ENCODE results near the gene CEACAM5.

- no peak for TF ChIP-seq REST (tag by site-specific recombination; IDR thresholded peaks at IDR 0.05)
- TF ChIP-seq CTCF (tag by site-specific recombination; IDR thresholded peaks at IDR 0.05), result no peak
- TF ChIP-seq ZNF174 (tag by site-specific recombination; IDR thresholded peaks at IDR 0.05), result no peak
- TF ChIP-seq ZNF580 (tag by site-specific recombination; IDR thresholded peaks at IDR 0.05), result no peak
- TF ChIP-seq MYNN (tag by site-specific recombination; IDR thresholded peaks at IDR 0.05; ENCODE audit: borderline replicate concordance), result no peak
- TF ChIP-seq PBX3 (CRISPR knock-in tag; IDR thresholded peaks at IDR 0.05), result no peak
- no peak for TF ChIP-seq TCF7L2 (IDR thresholded peaks at IDR 0.05; ENCODE audit: borderline replicate concordance, low read depth, low read length)
- TF ChIP-seq PRDM6 (tag by site-specific recombination; IDR thresholded peaks at IDR 0.05), result no peak
Observed at GRCh38 chr19:41702171-41702651, 6.2 kb upstream of the CEACAM5 start.

Measured in HEK293 (cell line).